ENCODE data around the gene DLD. TPM values are rescaled to one million over a fixed set of nuclear protein-coding genes. Genes with fewer than 3 reads are reported as not detected.
"Not testable (repeated sequence)": the region's sequence is repeated elsewhere in the genome, so short reads cannot be mapped to it uniquely, and the experiment has no call there.

Gene DLD
- total and polyA plus RNA-seq, 2 experiments from 2014 or later, result 38.1 to 76.2 TPM

DNA sequence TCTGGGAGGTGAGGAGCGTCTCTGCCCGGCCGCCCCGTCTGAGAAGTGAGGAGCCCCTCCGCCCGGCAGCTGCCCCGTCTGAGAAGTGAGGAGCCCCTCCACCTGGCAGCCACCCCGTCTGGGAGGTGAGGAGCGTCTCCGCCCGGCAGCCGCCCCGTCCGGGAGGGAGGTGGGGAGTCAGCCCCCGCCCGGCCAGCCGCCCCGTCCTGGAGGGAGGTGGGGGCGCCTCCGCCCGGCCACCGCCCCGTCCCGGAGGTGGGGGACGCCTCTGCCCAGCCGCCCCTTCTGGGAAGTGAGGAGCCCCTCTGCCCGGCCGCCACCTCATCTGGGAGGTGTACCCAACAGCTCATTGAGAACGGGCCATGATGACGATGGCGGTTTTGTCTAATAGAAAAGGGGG is 42.8 kb upstream of the DLD start:
- DNase-seq (ENCODE audit: low spot score); H3K27ac ChIP-seq (ENCODE audit: low read depth); H3K27ac Mint-ChIP-seq; H3K4me1 Mint-ChIP-seq; H3K4me3 ChIP-seq; H3K9me2 ChIP-seq (ENCODE audit: insufficient read depth); H3K27me3 Mint-ChIP-seq (ENCODE audit: insufficient read depth, low read depth, poor library complexity); H2AFZ ChIP-seq; H3K36me3 ChIP-seq (ENCODE audit: insufficient read depth); H3F3A ChIP-seq (replicated peaks; ENCODE audit: low read depth); ATAC-seq; H3K4me3 Mint-ChIP-seq; H3K4me2 ChIP-seq; H3K79me2 ChIP-seq (replicated peaks; ENCODE audit: insufficient read depth); H4K20me1 ChIP-seq (replicated peaks; ENCODE audit: insufficient read depth); H3K36me3 Mint-ChIP-seq (ENCODE audit: low read depth); H3K4me1 ChIP-seq (ENCODE audit: insufficient read depth); H3K27me3 ChIP-seq (ENCODE audit: insufficient read depth): not testable (repeated sequence)
- H3K9me3 Mint-ChIP-seq, result peaks cover 12% of the 10 kb centered on the region

DNA sequence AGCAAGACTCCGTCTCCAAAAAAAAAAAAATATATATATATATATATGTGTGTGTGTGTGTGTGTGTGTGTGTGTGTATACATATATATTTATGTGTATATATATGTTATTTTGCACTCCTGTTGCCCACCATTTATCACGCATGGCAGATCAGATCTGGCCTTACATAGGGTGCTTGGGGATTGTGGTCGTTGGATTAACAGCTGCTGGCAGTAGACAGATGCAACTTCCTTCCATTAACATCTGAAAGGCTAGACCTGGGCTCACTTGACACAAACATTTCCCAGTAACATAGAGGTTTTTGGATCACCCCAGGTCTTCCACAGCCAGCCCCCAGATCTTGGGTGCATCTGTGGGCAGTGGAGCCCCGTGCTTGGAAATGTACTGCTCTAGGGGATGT is 40.8 kb upstream of the DLD start:
- no peaks in the 10 kb centered on the region for H3K27me3 ChIP-seq (ENCODE audit: insufficient read depth)
- no peaks in the 10 kb centered on the region for H3F3A ChIP-seq (replicated peaks; ENCODE audit: low read depth)
- no peaks in the 10 kb centered on the region for H3K36me3 ChIP-seq (ENCODE audit: insufficient read depth)
- Mint-ChIP-seq H3K27ac (no peak overlapping the region), H3K36me3 (ENCODE audit: low read depth) (peaks cover 7% of the 10 kb centered on the region; the same call in 1 of the 3 replicates), H3K9me3 (peaks cover 12% of the 10 kb centered on the region), H3K4me1 (0 out of 3 replicates have a peak, but pooled peaks cover 2% of the 10 kb centered on the region), H3K27me3 (ENCODE audit: insufficient read depth, low read depth, poor library complexity) (no peaks in the 10 kb centered on the region), H3K4me3 (no peak overlapping the region)
- no peak overlapping the region for H3K27ac ChIP-seq (ENCODE audit: low read depth)
- H3K79me2 ChIP-seq (replicated peaks; ENCODE audit: insufficient read depth), result no peaks in the 10 kb centered on the region
- no peak overlapping the region for H3K4me3 ChIP-seq
- H3K4me2 ChIP-seq, result no peak overlapping the region
- no peak for DNase-seq (ENCODE audit: low spot score)
- no peak overlapping the region for H2AFZ ChIP-seq
- H4K20me1 ChIP-seq (replicated peaks; ENCODE audit: insufficient read depth), result no peaks in the 10 kb centered on the region
- ATAC-seq, result no peak
- H3K9me2 ChIP-seq (ENCODE audit: insufficient read depth), result no peaks in the 10 kb centered on the region
- H3K4me1 ChIP-seq (ENCODE audit: insufficient read depth), result no peaks in the 10 kb centered on the region
- TF ChIP-seq NANOG (IDR thresholded peaks at IDR 0.05; ENCODE audit: borderline replicate concordance), result no peak
- TF ChIP-seq STAT1 (IDR thresholded peaks at IDR 0.05; ENCODE audit: unreplicated experiment), result no peak
- TF ChIP-seq, protein P1, sequence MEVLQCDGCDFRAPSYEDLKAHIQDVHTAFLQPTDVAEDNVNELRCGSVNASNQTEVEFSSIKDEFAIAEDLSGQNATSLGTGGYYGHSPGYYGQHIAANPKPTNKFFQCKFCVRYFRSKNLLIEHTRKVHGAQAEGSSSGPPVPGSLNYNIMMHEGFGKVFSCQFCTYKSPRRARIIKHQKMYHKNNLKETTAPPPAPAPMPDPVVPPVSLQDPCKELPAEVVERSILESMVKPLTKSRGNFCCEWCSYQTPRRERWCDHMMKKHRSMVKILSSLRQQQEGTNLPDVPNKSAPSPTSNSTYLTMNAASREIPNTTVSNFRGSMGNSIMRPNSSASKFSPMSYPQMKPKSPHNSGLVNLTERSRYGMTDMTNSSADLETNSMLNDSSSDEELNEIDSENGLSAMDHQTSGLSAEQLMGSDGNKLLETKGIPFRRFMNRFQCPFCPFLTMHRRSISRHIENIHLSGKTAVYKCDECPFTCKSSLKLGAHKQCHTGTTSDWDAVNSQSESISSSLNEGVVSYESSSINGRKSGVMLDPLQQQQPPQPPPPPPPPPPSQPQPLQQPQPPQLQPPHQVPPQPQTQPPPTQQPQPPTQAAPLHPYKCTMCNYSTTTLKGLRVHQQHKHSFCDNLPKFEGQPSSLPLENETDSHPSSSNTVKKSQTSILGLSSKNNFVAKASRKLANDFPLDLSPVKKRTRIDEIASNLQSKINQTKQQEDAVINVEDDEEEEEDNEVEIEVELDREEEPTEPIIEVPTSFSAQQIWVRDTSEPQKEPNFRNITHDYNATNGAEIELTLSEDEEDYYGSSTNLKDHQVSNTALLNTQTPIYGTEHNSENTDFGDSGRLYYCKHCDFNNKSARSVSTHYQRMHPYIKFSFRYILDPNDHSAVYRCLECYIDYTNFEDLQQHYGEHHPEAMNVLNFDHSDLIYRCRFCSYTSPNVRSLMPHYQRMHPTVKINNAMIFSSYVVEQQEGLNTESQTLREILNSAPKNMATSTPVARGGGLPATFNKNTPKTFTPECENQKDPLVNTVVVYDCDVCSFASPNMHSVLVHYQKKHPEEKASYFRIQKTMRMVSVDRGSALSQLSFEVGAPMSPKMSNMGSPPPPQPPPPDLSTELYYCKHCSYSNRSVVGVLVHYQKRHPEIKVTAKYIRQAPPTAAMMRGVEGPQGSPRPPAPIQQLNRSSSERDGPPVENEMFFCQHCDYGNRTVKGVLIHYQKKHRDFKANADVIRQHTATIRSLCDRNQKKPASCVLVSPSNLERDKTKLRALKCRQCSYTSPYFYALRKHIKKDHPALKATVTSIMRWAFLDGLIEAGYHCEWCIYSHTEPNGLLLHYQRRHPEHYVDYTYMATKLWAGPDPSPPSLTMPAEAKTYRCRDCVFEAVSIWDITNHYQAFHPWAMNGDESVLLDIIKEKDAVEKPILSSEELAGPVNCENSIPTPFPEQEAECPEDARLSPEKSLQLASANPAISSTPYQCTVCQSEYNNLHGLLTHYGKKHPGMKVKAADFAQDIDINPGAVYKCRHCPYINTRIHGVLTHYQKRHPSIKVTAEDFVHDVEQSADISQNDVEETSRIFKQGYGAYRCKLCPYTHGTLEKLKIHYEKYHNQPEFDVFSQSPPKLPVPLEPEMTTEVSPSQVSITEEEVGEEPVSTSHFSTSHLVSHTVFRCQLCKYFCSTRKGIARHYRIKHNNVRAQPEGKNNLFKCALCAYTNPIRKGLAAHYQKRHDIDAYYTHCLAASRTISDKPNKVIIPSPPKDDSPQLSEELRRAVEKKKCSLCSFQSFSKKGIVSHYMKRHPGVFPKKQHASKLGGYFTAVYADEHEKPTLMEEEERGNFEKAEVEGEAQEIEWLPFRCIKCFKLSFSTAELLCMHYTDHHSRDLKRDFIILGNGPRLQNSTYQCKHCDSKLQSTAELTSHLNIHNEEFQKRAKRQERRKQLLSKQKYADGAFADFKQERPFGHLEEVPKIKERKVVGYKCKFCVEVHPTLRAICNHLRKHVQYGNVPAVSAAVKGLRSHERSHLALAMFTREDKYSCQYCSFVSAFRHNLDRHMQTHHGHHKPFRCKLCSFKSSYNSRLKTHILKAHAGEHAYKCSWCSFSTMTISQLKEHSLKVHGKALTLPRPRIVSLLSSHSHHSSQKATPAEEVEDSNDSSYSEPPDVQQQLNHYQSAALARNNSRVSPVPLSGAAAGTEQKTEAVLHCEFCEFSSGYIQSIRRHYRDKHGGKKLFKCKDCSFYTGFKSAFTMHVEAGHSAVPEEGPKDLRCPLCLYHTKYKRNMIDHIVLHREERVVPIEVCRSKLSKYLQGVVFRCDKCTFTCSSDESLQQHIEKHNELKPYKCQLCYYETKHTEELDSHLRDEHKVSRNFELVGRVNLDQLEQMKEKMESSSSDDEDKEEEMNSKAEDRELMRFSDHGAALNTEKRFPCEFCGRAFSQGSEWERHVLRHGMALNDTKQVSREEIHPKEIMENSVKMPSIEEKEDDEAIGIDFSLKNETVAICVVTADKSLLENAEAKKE (CRISPR knock-in tag; IDR thresholded peaks at IDR 0.05), result no peak
- no peak for TF ChIP-seq ZNF331 (CRISPR knock-in tag; IDR thresholded peaks at IDR 0.05; ENCODE audit: low read depth)
- TF ChIP-seq EZH2 (IDR thresholded peaks at IDR 0.05; ENCODE audit: low read depth, unreplicated experiment), result no peak
- TF ChIP-seq JUNB (IDR thresholded peaks at IDR 0.05; ENCODE audit: unreplicated experiment), result no peak
- TF ChIP-seq POLR2AphosphoS5 (IDR thresholded peaks at IDR 0.05; ENCODE audit: low read depth), result no peak
- TF ChIP-seq EZH2phosphoT487 (IDR thresholded peaks at IDR 0.05; ENCODE audit: unreplicated experiment), result no peak
- TF ChIP-seq, protein P2, sequence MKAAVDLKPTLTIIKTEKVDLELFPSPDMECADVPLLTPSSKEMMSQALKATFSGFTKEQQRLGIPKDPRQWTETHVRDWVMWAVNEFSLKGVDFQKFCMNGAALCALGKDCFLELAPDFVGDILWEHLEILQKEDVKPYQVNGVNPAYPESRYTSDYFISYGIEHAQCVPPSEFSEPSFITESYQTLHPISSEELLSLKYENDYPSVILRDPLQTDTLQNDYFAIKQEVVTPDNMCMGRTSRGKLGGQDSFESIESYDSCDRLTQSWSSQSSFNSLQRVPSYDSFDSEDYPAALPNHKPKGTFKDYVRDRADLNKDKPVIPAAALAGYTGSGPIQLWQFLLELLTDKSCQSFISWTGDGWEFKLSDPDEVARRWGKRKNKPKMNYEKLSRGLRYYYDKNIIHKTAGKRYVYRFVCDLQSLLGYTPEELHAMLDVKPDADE (IDR thresholded peaks at IDR 0.05), result no peak
- no peak for TF ChIP-seq CREB1 (CRISPR knock-in tag; IDR thresholded peaks at IDR 0.05; ENCODE audit: low read depth)
- TF ChIP-seq, protein P3, sequence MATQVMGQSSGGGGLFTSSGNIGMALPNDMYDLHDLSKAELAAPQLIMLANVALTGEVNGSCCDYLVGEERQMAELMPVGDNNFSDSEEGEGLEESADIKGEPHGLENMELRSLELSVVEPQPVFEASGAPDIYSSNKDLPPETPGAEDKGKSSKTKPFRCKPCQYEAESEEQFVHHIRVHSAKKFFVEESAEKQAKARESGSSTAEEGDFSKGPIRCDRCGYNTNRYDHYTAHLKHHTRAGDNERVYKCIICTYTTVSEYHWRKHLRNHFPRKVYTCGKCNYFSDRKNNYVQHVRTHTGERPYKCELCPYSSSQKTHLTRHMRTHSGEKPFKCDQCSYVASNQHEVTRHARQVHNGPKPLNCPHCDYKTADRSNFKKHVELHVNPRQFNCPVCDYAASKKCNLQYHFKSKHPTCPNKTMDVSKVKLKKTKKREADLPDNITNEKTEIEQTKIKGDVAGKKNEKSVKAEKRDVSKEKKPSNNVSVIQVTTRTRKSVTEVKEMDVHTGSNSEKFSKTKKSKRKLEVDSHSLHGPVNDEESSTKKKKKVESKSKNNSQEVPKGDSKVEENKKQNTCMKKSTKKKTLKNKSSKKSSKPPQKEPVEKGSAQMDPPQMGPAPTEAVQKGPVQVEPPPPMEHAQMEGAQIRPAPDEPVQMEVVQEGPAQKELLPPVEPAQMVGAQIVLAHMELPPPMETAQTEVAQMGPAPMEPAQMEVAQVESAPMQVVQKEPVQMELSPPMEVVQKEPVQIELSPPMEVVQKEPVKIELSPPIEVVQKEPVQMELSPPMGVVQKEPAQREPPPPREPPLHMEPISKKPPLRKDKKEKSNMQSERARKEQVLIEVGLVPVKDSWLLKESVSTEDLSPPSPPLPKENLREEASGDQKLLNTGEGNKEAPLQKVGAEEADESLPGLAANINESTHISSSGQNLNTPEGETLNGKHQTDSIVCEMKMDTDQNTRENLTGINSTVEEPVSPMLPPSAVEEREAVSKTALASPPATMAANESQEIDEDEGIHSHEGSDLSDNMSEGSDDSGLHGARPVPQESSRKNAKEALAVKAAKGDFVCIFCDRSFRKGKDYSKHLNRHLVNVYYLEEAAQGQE (IDR thresholded peaks at IDR 0.05; ENCODE audit: unreplicated experiment), result no peak

Measured in GM23338 (cell line).